OCI-LY1 (cell line): ENCODE data around the gene ZC3H15.

ENCODE experiments used
- H2AFZ ChIP-seq: fragments of 200-600 bp; sonication (generic), shearing (Covaris generic); 2 replicates; pipeline ENCODE4 v1.6.0; 2014; ENCODE audit warnings: antibody characterized with exemption, mild to moderate bottlenecking, low read length
- H3F3A ChIP-seq: fragments of 200-600 bp; sonication (generic), shearing (Covaris generic); 2 replicates; pipeline ENCODE4 v1.6.0; 2014; ENCODE audit warnings: mild to moderate bottlenecking, antibody characterized with exemption, low read length, moderate library complexity; ENCODE audit not compliant: insufficient read depth
- H3K27ac ChIP-seq: fragments of 200-600 bp; sonication (generic); 2 replicates; pipeline ENCODE4 v1.5.1; 2014; ENCODE audit warnings: low read length, mixed run types, mild to moderate bottlenecking, low read depth; ENCODE audit not compliant: poor library complexity, severe bottlenecking
- H3K27me3 ChIP-seq: fragments of 200-600 bp; sonication (generic); 2 replicates; pipeline ENCODE4 v1.6.0; 2014; ENCODE audit warnings: antibody characterized with exemption, mild to moderate bottlenecking, low read length, moderate library complexity; ENCODE audit not compliant: insufficient read depth
- H3K36me3 ChIP-seq: fragments of 200-600 bp; sonication (generic); 2 replicates; pipeline ENCODE4 v1.6.1; 2014; ENCODE audit warnings: mild to moderate bottlenecking, antibody characterized with exemption, low read length, moderate library complexity, mixed read lengths; ENCODE audit not compliant: insufficient read depth
- H3K4me1 ChIP-seq: fragments of 200-600 bp; sonication (generic); 2 replicates; pipeline ENCODE4 v1.5.1; 2014; ENCODE audit warnings: mild to moderate bottlenecking, low read length, moderate library complexity; ENCODE audit not compliant: insufficient read depth, severe bottlenecking
- H3K4me2 ChIP-seq: fragments of 200-600 bp; sonication (generic), shearing (Covaris generic); 2 replicates; pipeline ENCODE4 v1.6.1; 2014; ENCODE audit warnings: low read length
- H3K4me3 ChIP-seq: fragments of 200-600 bp; sonication (generic); 2 replicates; pipeline ENCODE4 v1.5.1; 2014; ENCODE audit warnings: low read length, low read depth, mild to moderate bottlenecking, mixed read lengths; ENCODE audit not compliant: poor library complexity, severe bottlenecking
- H3K79me2 ChIP-seq: fragments of 200-600 bp; shearing (Covaris generic); 2 replicates; pipeline ENCODE4 v1.6.1; 2016; ENCODE audit warnings: mixed run types, low read length, mixed read lengths; ENCODE audit not compliant: insufficient read depth
- H3K9ac ChIP-seq: fragments of 200-600 bp; sonication (generic), shearing (Covaris generic); 2 replicates; pipeline ENCODE4 v1.6.1; 2014; ENCODE audit warnings: mild to moderate bottlenecking, low read length, mixed read lengths
- H3K9me2 ChIP-seq: fragments of 200-600 bp; sonication (generic), shearing (Covaris generic); 2 replicates; pipeline ENCODE4 v1.6.1; 2014; ENCODE audit warnings: low read depth, mild to moderate bottlenecking, low read length, mixed read lengths
- H3K9me3 ChIP-seq: fragments of 200-600 bp; shearing (Covaris generic); 2 replicates; pipeline ENCODE4 v1.6.1; 2014; ENCODE audit warnings: low read length, mixed read lengths
- H4K20me1 ChIP-seq: fragments of 200-600 bp; sonication (generic), shearing (Covaris generic); 2 replicates; pipeline ENCODE4 v1.6.0; 2016; ENCODE audit warnings: mild to moderate bottlenecking, low read length; ENCODE audit not compliant: insufficient read depth
- CTCF ChIP-seq: fragments of 200-600 bp; sonication (generic), shearing (Covaris generic); IDR thresholded peaks from 2 replicates; pipeline ENCODE4 v1.5.1; 2017; ENCODE audit warnings: mild to moderate bottlenecking, antibody characterized with exemption, low read length, moderate library complexity, mixed read lengths
- EZH2 ChIP-seq: fragments of 200-600 bp; sonication (generic), shearing (Covaris generic); IDR thresholded peaks from 2 replicates; pipeline ENCODE4 v1.8.0; 2017; ENCODE audit warnings: borderline replicate concordance, mixed run types, mild to moderate bottlenecking, antibody characterized with exemption, low read length, moderate library complexity, mixed read lengths

The ZC3H15 gene

GRCh38 chr2:186544255-186544675 is 58.2 kb downstream of the ZC3H15 start:
- H3K4me3 ChIP-seq, result no peak overlapping the region
- no peaks in the 10 kb centered on the region for H3F3A ChIP-seq
- no peaks in the 10 kb centered on the region for H3K36me3 ChIP-seq
- H3K9me3 ChIP-seq, result no peaks in the 10 kb centered on the region
- no peaks in the 10 kb centered on the region for H3K4me1 ChIP-seq
- H3K9ac ChIP-seq, result no peak overlapping the region
- no peak overlapping the region for H3K4me2 ChIP-seq
- no peaks in the 10 kb centered on the region for H3K9me2 ChIP-seq
- H4K20me1 ChIP-seq, result no peaks in the 10 kb centered on the region
- no peak overlapping the region for H3K27ac ChIP-seq
- H2AFZ ChIP-seq, result no peak overlapping the region
- no peaks in the 10 kb centered on the region for H3K27me3 ChIP-seq
- TF ChIP-seq EZH2 (no peak), CTCF (no peak)
- H3K79me2 ChIP-seq, result no peaks in the 10 kb centered on the region

GRCh38 chr2:186546846-186547245 is 60.8 kb downstream of the ZC3H15 start:
- Histone ChIP-seq H3K9me3 (no peaks in the 10 kb centered on the region), H3K4me1 (no peaks in the 10 kb centered on the region), H3K36me3 (no peaks in the 10 kb centered on the region)

GRCh38 chr2:186551323-186552050 is 65.4 kb downstream of the ZC3H15 start:
- H3K9me3 ChIP-seq, result no peaks in the 10 kb centered on the region
- no peaks in the 10 kb centered on the region for H3K36me3 ChIP-seq
- no peaks in the 10 kb centered on the region for H3F3A ChIP-seq
- no peak overlapping the region for H2AFZ ChIP-seq
- H3K4me2 ChIP-seq, result no peak overlapping the region
- TF ChIP-seq EZH2 (no peak), CTCF (no peak)
- no peak overlapping the region for H3K9ac ChIP-seq
- H3K4me1 ChIP-seq, result no peaks in the 10 kb centered on the region
- H3K27ac ChIP-seq, result no peak overlapping the region
- no peak overlapping the region for H3K4me3 ChIP-seq
- H4K20me1 ChIP-seq, result no peaks in the 10 kb centered on the region
- H3K9me2 ChIP-seq, result no peaks in the 10 kb centered on the region
- H3K27me3 ChIP-seq, result no peaks in the 10 kb centered on the region
- no peaks in the 10 kb centered on the region for H3K79me2 ChIP-seq

More at GRCh38 chr2:186546846-186547245, 60.8 kb downstream of the ZC3H15 start:
- no peak overlapping the region for H2AFZ ChIP-seq
- H3F3A ChIP-seq, result no peaks in the 10 kb centered on the region
- H3K9me2 ChIP-seq, result no peaks in the 10 kb centered on the region
- TF ChIP-seq CTCF, result no peak
- no peak for TF ChIP-seq EZH2
- no peak overlapping the region for H3K4me3 ChIP-seq
- no peak overlapping the region for H3K27ac ChIP-seq
- no peaks in the 10 kb centered on the region for H3K79me2 ChIP-seq
- no peak overlapping the region for H3K4me2 ChIP-seq
- H3K9ac ChIP-seq, result no peak overlapping the region
- no peaks in the 10 kb centered on the region for H4K20me1 ChIP-seq
- H3K27me3 ChIP-seq, result no peaks in the 10 kb centered on the region
